Ecto neural progenitor cell (in vitro differentiated cells): ENCODE results near the gene GID4.

Experiments used
- DNase-seq: peaks from one replicate; pipeline ENCODE4 v3.0.0-alpha.2; 2018; ENCODE audit warnings: low spot score

The GID4 gene

DNA sequence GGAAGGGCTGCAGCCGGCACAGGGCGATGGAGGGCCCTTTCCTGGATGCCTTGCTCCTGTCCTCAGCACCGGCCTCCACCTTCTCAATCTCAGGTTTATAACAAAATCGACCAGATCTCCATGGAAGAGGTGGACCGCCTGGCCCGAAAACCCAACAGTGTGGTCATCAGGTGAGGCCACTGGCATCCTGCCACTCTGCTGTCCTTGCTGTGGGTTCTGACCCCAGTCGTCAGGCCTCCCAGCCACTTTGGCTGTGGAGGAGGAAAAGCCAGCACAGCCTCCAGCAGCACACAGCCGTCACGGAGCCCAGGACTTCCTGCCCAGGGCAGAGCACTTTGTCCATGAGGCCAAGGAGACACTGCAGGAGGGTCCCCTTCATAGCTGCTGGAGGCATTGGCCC is 62.6 kb downstream of the GID4 start:
- no peak for DNase-seq

DNA sequence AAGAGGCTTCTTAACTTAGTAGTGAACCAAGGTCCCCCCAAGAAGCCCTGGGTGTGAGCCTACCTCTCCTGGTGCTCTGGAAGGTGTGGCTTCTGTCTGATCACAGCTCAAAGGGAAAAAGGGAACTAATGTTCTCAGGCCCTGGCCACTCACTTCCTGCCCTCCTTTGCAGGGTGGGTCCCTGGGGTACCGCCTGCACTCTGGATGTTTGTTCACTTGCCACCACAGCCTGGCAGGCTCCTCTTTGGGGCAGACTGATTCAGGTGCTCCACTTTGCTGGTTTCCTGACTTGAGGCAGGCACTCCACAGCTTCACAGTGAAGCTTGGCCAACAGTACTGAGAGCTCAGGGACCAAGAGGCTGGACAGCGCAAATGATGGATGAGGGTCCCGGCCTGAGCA is 63.4 kb downstream of the GID4 start:
- no peak for DNase-seq

DNA sequence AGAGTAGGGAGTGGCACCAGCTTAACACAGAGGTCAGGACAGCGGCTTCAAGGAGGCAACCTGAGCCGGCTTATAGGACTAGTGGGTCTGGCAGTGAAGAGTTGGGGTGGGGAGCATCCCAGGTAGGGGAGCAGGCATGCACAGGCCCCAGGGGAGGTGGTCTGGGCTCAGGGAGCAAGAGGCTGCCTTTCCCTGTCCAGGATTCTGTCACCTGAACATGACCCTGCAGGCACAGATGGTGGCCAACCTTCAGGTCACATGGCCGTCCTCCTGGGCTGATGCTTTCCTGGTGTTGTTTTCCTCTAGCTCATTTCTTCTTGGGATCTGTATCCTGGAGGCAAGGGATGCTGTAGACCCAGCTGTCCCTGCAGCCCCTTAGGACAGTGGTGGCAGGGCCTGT is 65.8 kb downstream of the GID4 start:
- DNase-seq: no peak

GRCh38 chr17:18105595-18105994 is 66.4 kb downstream of the GID4 start:
- DNase-seq: no peak

- no peak for DNase-seq
Measured at GRCh38 chr17:18106211-18106610, 67.0 kb downstream of the GID4 start.

DNA sequence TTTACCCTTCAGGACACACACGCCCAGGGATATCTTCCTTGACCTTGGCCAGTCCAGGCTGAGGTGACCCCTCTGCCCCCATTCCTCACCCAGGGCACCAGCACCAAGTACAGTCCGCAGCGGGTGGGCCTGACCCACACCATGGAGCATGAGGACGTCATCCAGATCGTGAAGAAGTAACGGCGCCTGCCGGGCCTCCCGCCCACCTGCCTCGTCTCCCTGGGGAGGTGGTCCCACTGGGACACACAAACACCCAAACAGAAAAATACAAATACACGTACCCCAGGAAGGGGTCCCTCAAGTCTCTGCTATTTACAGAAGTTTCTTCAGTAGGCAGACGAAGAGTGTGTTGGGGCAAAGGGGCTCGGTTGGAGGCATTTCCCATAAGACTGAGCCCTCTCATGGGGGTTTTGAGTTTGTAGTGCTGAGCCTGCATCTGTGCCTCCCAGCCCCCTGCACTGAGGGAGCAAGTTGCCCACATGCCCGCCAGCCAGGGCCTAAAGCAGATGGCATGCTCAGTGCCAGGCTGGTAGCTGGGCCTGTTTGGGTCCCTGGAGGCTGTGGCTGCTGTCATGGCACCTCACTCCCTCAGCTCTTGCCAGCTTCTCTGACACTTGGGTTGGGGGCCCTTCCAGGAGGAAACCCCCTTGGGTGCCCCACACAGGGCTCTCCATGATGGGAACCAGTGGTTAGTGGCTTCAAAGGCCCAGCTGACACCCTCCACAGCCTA is 68.0 kb downstream of the GID4 start:
- no peak for DNase-seq

- no peak for DNase-seq
Measured at GRCh38 chr17:18107971-18108370, 68.8 kb downstream of the GID4 start.

GRCh38 chr17:18108401-18109312 is 69.4 kb downstream of the GID4 start, which contains the start of gene MYO15A:
Gene MYO15A, plus strand, starts transcription at chr17:18108756. Its CDS starts 10,045 bp downstream, at chr17:18118801.
- DNase-seq: no peak

- no peak for DNase-seq
Measured at GRCh38 chr17:18109935-18110485, 70.8 kb downstream of the GID4 start.

GRCh38 chr17:18110636-18111145 is 71.5 kb downstream of the GID4 start:
- no peak for DNase-seq

- no peak for DNase-seq
Measured at GRCh38 chr17:18111330-18111971, 72.2 kb downstream of the GID4 start.

- DNase-seq: no peak
Measured at GRCh38 chr17:18115517-18115916, 76.3 kb downstream of the GID4 start.

- no peak for DNase-seq
Measured at GRCh38 chr17:18116078-18116477, 76.9 kb downstream of the GID4 start.

DNA sequence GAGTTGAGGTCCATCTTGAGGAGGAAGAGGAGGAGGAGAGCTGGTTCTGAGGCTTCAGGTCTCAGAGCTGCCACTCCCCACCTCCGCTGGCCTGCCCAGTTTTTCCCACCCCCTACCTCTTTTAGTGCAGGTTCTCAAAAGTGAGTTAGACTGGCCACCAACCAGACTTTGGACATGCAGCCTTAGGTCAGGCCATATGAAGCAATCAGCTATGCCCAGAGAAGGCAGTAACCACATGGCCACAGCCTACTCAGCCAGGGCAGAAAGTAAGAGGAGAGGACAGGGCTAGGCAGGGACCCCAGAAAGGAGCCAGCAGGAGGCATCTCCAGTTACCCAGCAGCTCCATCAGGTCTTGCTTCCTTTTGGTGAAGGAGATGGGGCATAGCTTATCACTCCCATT is 78.3 kb downstream of the GID4 start:
- no peak for DNase-seq
